HG03139 (cell line): ENCODE measurements around the gene COL4A1.

ENCODE experiments used
- ATAC-seq: cut with Tn5 transposase; IDR thresholded peaks from one replicate; pipeline ENCODE4 v1.9.1; 2021; ENCODE audit not compliant: unreplicated experiment

Gene COL4A1

GRCh38 chr13:110137680-110138009, 169.3 kb downstream of the COL4A1 start:
- ATAC-seq = peak; percentile 66

DNA sequence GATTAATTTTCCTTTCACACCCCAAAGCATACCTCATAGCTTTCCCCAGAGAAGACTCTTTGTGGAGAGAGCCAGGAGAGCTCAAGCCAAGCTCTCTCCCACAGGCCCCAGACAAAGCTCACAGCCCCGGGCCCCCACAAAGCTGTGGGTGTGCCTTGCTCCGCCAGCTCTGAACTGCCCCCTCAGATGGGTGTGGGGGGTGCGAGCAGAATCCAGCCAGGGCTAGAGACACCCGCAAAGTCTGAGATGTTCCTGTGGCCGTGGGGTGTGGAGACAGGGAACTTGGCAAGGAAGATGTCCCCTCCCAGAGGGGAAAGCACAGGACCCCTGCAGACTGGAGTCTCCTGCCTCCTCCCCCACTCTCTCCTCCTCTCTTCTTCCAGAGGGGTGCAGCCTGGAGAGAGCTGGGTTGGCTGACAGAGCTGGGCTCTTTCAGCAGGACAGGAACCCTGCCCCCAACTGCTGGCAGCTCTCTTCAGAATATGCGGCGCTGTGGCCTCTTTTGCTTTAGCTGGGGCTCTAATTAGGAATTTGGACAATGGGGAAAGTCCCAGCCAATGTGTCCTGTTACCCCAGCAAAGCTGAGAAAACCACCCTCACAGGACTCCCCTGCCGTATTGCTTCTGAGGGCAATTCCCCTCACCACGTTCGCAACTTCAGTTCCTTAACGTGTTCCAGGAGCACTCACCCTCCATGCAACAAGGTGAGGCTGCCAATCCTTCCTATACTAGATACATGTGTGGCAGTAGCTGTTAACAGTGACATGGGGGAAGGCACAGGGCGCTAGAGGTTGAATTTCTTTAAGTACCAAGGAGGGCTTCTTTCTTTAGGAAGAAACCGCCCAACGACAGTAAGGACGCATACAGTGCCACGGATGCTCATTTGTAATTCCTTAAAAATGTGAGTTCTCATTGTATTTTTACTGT, 170.0 kb downstream of the COL4A1 start:
- no peak for ATAC-seq

DNA sequence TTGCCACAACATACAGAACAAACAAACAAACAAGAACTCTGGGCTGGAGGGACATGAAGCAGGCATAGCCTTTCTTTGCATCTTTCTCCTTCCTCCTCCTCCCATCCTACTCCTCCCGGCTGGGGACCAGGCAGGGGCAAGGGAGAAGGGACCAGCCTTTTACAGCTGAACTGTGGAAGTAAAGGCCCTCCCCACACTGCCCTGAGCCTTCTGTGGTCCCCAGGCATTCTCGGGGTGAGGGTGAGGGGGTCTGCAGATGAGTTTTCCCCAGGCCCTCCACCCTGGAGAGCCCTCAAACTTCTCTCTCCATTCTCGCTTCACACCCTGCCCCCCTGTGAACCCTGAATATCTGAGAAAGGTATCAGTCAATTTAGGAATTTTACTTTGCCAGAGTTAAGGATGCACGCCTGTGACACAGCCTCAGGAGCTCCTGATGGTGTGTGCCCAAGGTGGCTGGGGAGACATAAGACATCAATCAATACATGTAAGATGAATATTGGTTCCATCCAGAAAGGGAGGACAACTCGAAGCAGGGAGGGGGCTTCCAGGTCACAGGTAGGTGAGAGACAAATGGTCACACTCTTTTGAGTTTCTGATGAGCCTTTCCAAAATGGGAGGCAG, 170.9 kb downstream of the COL4A1 start:
- no peak for ATAC-seq

DNA sequence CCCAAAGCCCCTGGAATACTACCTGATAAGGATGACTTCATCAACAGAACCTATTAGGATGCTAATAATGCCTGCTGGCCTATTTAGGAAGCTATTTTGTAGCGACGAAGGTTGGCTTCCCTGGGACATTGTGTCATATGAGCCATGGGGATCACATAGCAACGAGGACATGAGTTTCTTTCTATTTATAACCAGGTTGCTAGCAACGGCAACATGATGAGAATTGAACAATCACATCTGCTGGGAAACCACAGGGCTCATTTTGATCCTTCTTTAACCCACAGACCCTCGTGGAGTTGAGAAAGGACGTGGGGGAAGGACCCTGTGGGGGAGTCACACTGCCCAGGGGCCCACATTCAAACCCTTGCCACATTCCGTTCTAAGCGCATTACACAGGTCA, 172.2 kb downstream of the COL4A1 start:
- ATAC-seq = no peak

- ATAC-seq = no peak
Measured at GRCh38 chr13:110133425-110134235, 173.3 kb downstream of the COL4A1 start.

GRCh38 chr13:110132225-110132982, 174.6 kb downstream of the COL4A1 start:
- ATAC-seq = no peak

- ATAC-seq = no peak
Measured at GRCh38 chr13:110131424-110131823, 175.5 kb downstream of the COL4A1 start.

DNA sequence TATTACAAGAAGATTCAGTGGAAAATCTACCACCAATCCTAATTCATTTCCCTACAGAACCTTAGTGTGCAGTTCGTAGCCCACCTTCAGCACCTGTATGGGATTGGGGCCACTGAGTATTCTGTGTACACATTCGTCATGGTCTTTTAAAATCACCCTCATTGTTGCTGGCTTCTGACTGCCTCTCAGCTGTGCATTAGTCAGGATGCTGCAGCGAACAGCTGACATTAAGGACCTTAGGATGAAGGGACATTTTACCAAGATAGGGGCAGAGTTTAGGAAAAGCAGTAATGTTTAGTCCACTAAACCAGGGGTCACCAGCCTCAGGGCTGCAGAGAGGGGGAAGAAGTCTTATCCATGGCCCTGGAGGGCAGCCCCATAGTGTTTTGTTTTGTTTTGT, 176.5 kb downstream of the COL4A1 start:
- no peak for ATAC-seq

GRCh38 chr13:110129539-110130186, 177.3 kb downstream of the COL4A1 start:
- ATAC-seq = no peak

GRCh38 chr13:110129076-110129475, 177.9 kb downstream of the COL4A1 start:
- ATAC-seq = no peak

DNA sequence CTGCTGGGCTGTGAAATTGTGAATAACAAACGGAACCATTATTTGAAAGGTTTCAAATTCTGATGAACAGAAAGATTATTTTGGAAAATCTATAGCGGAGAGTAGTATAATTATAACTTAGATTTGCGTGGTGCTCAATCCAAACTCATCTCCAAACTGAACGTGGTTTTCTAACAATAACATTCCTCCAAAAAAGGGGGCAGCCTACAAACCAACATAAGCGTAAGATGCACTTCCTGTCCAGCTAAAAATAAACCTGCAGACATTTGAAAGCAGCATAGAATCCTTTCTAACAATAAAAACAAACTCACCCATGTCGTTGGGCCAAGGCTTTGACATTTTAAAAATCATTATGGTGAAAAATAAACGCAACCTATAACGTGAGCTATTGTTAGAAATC, 178.4 kb downstream of the COL4A1 start:
- no peak for ATAC-seq

GRCh38 chr13:110127986-110128511, 178.9 kb downstream of the COL4A1 start:
- ATAC-seq = no peak

GRCh38 chr13:110126391-110126961, 180.5 kb downstream of the COL4A1 start:
- ATAC-seq = no peak

- no peak for ATAC-seq
Measured at GRCh38 chr13:110125613-110126272, 181.2 kb downstream of the COL4A1 start.

DNA sequence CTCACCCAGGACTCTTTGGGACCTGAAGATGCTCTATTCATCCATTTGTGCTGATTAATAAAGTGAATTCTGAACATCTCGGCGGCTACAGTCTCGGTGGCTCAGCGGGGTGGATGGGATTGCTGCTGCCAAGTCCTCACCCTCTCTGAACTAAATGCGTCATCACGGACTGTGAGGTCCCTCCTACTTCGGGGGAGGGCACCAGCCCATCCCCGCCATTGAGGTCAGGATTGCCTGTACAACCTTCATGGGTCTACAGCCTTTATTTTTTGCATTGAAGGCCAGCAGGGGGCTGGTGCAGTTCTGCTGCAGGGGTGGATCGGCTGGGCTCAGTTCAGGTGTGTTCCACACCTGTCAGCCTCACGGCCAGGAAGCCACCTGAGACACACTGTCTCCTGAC, 181.8 kb downstream of the COL4A1 start:
- no peak for ATAC-seq

DNA sequence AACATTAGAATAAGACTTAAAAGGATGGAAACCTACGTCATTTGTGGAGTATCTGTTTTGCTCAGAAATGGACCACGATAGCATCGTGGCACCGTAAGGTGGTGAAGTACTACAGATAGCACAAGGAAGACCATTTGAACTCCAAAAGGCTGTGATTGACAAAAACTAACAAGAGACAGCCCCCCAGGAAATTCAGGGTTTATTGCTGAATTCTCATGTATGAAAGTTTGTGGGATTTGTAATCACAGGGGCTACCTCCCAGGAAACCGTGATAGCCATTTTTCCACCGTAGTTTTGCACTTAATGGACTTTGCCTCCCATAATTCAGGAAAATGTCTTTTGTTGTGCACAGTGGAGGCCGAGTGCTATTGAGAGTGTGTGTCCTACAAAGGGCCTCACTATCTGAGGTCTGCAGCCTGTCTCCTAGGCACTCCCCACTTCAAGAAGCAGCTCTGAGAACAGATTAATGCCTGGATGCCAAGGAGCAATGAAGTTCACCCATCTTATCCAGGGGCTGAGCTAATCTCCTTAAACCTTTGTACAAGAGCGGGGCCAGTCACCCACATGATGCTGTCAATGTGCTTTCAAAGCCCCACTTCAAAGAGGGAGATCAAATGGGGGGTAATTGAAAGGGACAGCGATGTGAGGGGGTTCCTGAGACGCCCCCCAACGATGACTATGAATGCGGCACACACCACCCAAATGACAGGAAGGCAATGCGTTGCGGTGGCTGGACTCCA, 182.6 kb downstream of the COL4A1 start:
- no peak for ATAC-seq

GRCh38 chr13:110123041-110123809, 183.7 kb downstream of the COL4A1 start:
- ATAC-seq = no peak
